GM21526 (cell line): ENCODE data around the gene SGK1.

Experiments
- ATAC-seq: cut with Tn5 transposase; IDR thresholded peaks from one replicate; pipeline ENCODE4 v1.9.1; 2021; ENCODE audit warnings: moderate library complexity; ENCODE audit not compliant: unreplicated experiment, low FRiP score

The SGK1 gene

GRCh38 chr6:134146268-134147033 is 171.5 kb downstream of the SGK1 start:
- ATAC-seq = no peak

- ATAC-seq = no peak
These were observed 172.1 kb downstream of the SGK1 start for GRCh38 chr6:134145786-134146185.

GRCh38 chr6:134138226-134138975 is 179.5 kb downstream of the SGK1 start:
- no peak for ATAC-seq

DNA sequence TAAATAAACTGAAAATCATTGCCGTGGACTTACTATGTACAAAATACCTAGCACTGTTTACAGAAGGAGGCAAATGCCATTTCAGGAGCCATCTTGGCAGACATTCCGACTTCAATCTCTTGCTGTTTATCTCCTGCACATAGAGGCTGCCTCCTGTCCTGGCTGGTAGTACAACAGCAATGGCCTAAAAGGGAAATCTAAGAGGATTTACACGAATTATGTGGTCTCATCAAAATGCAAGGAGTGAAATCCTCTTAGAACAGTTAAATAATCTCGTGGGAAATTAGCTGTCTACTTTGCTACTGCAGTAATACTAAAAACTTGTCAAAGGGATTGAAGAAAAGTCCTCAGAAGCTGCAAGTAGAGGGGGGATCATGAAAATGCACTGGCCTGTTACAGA is 183.3 kb downstream of the SGK1 start:
- no peak for ATAC-seq

DNA sequence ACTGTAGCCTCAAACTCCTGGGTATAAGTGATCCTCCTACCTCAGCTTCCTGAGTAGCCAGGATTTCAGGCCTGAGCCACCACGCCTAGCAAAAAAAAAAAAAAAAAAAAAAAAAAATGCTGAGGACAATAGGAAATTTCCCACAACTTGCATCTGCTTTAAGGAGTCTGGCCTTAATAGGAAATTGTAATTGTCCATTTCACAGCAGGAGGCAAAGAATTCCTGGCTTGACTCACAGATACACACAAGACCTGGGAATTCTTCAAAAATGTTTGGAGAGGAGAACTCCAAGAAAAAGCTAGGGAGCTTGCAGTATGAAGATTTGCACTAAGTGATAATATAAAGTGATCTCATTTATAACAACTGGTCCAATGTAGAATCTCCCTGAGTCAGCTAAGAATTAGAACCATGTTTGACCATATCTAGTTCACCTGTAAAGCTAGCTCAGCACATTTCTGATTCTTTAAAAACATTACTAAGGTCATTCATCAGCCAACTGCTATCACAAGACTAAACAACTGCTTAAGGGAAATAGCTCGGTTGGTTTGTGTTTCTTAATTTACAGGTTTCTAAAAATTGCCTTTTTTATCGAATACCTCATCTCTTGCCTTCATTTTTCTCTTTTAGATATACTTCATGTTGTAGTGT is 185.3 kb downstream of the SGK1 start:
- ATAC-seq = no peak

DNA sequence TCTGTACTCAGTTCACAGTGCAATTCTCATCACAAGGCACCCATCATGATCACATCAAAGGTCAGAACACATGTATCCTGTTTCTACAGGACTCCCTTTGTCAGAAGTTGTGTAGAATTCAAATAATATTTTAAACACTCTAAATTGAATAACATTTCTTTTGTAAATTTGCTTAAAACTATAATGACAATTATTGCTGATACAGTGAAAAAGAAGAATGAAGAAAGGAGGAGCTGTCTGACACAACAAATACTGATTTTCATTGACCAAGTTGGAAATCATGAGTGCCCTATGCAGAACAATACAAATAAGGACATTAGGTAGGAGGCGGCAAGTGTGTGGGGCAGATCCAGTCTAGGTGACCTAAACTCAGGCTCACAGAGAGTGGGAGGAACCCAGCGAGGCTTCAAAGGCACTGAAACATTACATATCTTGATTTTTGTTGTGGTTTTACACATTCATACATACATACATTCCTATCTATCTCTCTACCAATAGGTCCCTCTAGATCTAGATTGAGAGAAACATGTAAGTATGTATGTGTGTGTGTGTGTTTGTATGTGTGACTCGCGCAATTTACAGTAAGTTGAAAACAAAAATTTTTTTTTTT is 186.3 kb downstream of the SGK1 start:
- no peak for ATAC-seq

DNA sequence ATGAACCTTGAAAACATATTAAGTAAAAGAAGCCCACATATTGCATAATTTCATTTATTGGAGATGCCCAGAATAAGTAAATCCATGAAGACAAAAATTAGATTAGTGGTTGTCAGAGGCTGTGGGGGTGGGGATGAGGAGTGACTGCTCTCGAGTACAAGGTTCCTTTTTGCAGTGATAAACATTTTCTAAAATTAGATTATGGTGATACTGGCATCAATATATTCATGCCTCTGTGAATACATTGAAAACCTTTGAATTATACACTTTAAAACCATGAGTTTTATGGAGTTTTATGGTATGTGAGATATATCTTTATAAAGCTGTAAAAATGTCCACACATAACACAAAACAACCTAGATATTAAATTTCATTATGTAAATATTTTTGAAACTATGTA is 189.8 kb downstream of the SGK1 start:
- ATAC-seq = no peak

DNA sequence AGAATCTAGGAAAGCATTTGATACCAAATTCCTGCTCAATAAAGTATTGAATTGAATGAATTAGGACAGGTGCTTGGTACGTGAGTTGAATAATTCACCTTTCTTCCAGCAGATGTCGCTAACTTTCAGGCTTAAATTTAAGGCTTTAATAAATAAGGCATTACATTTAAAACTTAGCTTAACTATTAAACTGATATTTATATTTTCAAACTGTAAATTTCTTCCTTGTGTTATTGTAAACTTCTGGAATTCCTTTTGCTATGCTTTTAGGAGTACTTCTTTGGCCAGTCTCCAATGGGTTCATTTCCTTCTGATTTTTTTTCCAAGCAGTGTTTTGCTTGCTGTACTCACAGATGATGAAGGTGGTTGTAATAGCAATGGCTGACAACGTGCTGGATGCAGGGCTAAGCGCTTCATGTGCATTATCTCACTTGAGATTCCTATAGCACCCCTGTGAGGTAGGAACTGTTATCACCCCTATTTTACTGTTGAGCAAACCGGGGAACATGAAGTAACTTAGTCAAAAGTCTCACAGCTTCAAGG is 194.2 kb downstream of the SGK1 start:
- no peak for ATAC-seq

GRCh38 chr6:134122775-134123174 is 195.1 kb downstream of the SGK1 start:
- ATAC-seq = no peak

DNA sequence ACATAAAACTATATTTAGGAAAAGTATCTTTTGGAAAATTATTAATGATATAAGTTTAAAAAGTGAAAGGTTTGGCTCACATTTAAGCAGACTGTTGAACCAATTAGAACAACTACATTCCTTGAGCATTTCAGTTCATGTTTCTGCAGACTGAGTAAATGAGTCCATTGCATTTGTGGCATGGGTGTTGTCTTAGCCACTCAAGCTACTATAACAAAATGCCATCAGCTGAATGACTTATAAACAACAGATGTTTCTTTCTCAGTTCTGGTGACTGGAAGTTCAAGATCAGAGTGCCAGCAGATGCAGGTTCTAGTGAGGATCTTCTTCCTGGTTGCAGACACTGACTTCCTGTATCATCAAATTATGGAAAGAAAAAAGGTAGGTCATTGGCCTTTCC is 198.4 kb downstream of the SGK1 start:
- no peak for ATAC-seq
